ENCODE results near the gene RASGRP4. TPM values are rescaled to one million over a fixed set of nuclear protein-coding genes. Genes with fewer than 3 reads are reported as not detected.

Gene RASGRP4
- total and polyA plus RNA-seq, 4 donors = 1.2 to 2.0 (median 1.6) TPM

GRCh38 chr19:38381138-38381537 is 44.9 kb downstream of the RASGRP4 start:
- Histone ChIP-seq H3K36me3 (ENCODE audit: control insufficient read depth, insufficient read depth, low read length) (peaks cover 98% of the 10 kb centered on the region), H3K27ac (ENCODE audit: low read depth, low read length) (no peak overlapping the region), H3K4me3 (ENCODE audit: low read depth, low read length) (no peak overlapping the region), H3K9me3 (ENCODE audit: control insufficient read depth, insufficient read depth, low read length) (no peaks in the 10 kb centered on the region), H3K27me3 (ENCODE audit: control insufficient read depth, insufficient read depth, low read length) (peaks cover 14% of the 10 kb centered on the region), H3K4me1 (ENCODE audit: control insufficient read depth, insufficient read depth, low read length) (peaks cover 9% of the 10 kb centered on the region)
- WGBS (ENCODE audit: insufficient coverage) = 98% methylated on average over 8 of the region's 9 CpGs
- DNase-seq (ENCODE audit: low read depth in 4 of 6, low spot score in 6 of 6) = no peak

- H3K27me3 ChIP-seq (ENCODE audit: control insufficient read depth, insufficient read depth, low read length) = no peaks in the 10 kb centered on the region
- peaks cover 17% of the 10 kb centered on the region for H3K4me1 ChIP-seq (ENCODE audit: control insufficient read depth, insufficient read depth, low read length)
- H3K9me3 ChIP-seq (ENCODE audit: control insufficient read depth, insufficient read depth, low read length) = no peaks in the 10 kb centered on the region
- H3K4me3 ChIP-seq (ENCODE audit: low read depth, low read length) = no peak overlapping the region
- H3K27ac ChIP-seq (ENCODE audit: low read depth, low read length) = no peak overlapping the region
- WGBS (ENCODE audit: insufficient coverage) = 89% methylated on average over 7 of the region's 10 CpGs
- peaks cover 78% of the 10 kb centered on the region for H3K36me3 ChIP-seq (ENCODE audit: control insufficient read depth, insufficient read depth, low read length)
- DNase-seq (ENCODE audit: low read depth in 4 of 6, low spot score in 6 of 6) = no peak
Observed at GRCh38 chr19:38378866-38379265, 47.2 kb downstream of the RASGRP4 start.

GRCh38 chr19:38377052-38377451 is 49.0 kb downstream of the RASGRP4 start:
- H3K27ac ChIP-seq (ENCODE audit: low read depth, low read length) = no peak overlapping the region
- peaks cover 60% of the 10 kb centered on the region for H3K36me3 ChIP-seq (ENCODE audit: control insufficient read depth, insufficient read depth, low read length)
- 93% methylated on average over 3 of the region's 4 CpGs for WGBS (ENCODE audit: insufficient coverage)
- H3K27me3 ChIP-seq (ENCODE audit: control insufficient read depth, insufficient read depth, low read length) = no peaks in the 10 kb centered on the region
- H3K4me3 ChIP-seq (ENCODE audit: low read depth, low read length) = no peak overlapping the region
- no peaks in the 10 kb centered on the region for H3K9me3 ChIP-seq (ENCODE audit: control insufficient read depth, insufficient read depth, low read length)
- DNase-seq (ENCODE audit: low read depth in 4 of 6, low spot score in 6 of 6) = no peak
- peaks cover 21% of the 10 kb centered on the region for H3K4me1 ChIP-seq (ENCODE audit: control insufficient read depth, insufficient read depth, low read length)

- Histone ChIP-seq H3K4me1 (ENCODE audit: control insufficient read depth, insufficient read depth, low read length) (peaks cover 21% of the 10 kb centered on the region), H3K9me3 (ENCODE audit: control insufficient read depth, insufficient read depth, low read length) (no peaks in the 10 kb centered on the region), H3K27me3 (ENCODE audit: control insufficient read depth, insufficient read depth, low read length) (no peaks in the 10 kb centered on the region), H3K36me3 (ENCODE audit: control insufficient read depth, insufficient read depth, low read length) (peaks cover 56% of the 10 kb centered on the region), H3K4me3 (ENCODE audit: low read depth, low read length) (no peak overlapping the region), H3K27ac (ENCODE audit: low read depth, low read length) (no peak overlapping the region)
- no peak for DNase-seq (ENCODE audit: low read depth in 4 of 6, low spot score in 6 of 6)
- 92% methylated on average over 3 of the region's 3 CpGs for whole genome bisulfite sequencing (ENCODE audit: insufficient coverage)
Observed at GRCh38 chr19:38376576-38376975, 49.4 kb downstream of the RASGRP4 start.

DNA sequence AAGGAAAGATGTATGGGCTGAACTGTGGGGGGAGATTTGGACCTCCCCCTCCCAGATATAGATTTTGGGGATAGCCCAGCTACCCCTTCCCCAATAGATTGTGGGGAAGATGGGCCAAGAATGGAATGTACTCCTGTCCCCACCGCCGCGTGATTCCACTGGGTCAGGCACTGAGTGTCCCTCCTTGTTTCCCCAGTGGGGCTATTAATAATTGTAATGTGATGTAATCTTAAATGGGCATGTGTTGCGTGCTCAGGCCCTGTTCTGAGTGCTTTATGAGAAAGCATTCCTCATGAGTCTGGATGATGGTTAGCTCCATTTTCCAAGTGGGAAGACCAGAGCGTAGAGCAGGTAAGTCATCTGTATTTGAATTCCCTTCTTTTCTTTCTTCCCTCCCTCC is 50.3 kb downstream of the RASGRP4 start:
- H3K9me3 ChIP-seq (ENCODE audit: control insufficient read depth, insufficient read depth, low read length) = no peaks in the 10 kb centered on the region
- DNase-seq (ENCODE audit: low read depth in 4 of 6, low spot score in 6 of 6) = no peak
- WGBS (ENCODE audit: insufficient coverage) = no CpG with 5 or more reads among the region's 5 CpGs
- H3K4me3 ChIP-seq (ENCODE audit: low read depth, low read length) = peak overlapping the region; percentile 84
- H3K27me3 ChIP-seq (ENCODE audit: control insufficient read depth, insufficient read depth, low read length) = no peaks in the 10 kb centered on the region
- H3K4me1 ChIP-seq (ENCODE audit: control insufficient read depth, insufficient read depth, low read length) = peaks cover 21% of the 10 kb centered on the region
- H3K36me3 ChIP-seq (ENCODE audit: control insufficient read depth, insufficient read depth, low read length) = peaks cover 47% of the 10 kb centered on the region
- no peak overlapping the region for H3K27ac ChIP-seq (ENCODE audit: low read depth, low read length)

DNA sequence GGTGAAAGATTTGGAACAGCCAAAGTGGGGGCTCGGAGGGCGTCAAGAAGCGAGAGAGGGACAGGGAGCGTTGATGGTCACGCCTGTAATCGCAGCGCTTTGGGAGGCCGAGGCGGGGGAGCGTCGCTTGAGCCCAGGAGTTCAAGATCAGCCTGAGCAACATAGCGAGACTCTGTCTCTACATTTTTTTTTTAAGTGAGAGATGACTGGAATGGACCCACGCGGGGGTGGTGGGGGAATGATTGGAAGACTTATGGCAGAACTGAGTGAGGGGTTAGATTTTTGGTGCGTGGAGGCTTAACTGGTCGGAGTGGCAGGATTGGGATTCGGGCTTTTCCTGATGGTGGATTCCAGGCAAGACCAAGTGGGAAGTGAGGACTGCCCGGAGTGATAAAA is 50.9 kb downstream of the RASGRP4 start:
- WGBS (ENCODE audit: insufficient coverage) = 2% methylated on average over 18 of the region's 18 CpGs

DNA sequence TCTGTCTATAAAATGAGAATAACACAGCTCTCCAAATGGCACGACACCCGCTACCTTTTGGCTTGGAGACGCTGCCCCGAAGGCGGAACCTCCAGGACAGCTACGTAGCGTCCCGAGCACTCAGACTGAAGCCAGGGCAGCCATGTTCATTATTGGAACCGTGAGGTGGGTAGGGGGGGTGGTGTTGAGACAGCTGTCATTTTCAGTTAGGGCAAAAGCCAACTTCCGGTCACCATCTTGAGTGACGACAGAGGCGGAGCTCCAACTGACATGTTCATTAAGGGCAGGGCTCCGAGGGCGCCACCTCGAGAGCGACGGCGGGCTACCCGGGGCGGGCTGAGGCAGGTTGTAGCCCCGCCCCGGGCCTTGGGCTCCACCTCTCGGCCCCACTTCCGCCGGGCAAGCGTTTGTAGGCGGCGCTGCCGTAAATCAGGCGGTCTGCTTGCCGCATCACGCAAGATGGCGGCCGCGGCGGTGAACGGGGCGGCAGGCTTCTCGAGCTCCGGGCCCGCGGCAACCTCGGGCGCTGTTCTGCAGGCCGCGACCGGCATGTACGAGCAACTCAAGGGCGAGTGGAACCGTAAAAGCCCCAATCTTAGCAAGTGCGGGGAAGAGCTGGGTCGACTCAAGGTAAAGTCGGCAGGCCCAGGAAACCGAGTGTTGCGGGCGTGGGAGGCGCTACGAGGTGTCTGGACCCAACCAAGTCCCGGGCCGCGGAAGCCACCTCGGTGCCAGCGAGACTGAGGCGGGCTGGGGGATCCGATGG is 51.5 kb downstream of the RASGRP4 start, which contains the start of gene PSMD8:
PSMD8 (plus strand) TSS at position 240 of the 766 bp plus-strand sequence; CDS start at position 271, 31 bp downstream.
- Histone ChIP-seq H3K27me3 (ENCODE audit: control insufficient read depth, insufficient read depth, low read length) (no peaks in the 10 kb centered on the region), H3K36me3 (ENCODE audit: control insufficient read depth, insufficient read depth, low read length) (peaks cover 35% of the 10 kb centered on the region), H3K9me3 (ENCODE audit: control insufficient read depth, insufficient read depth, low read length) (no peaks in the 10 kb centered on the region), H3K4me3 (ENCODE audit: low read depth, low read length) (peak within 1 kb of the TSS; percentile 84), H3K27ac (ENCODE audit: low read depth, low read length) (peak within 1 kb of the TSS; percentile 94), H3K4me1 (ENCODE audit: control insufficient read depth, insufficient read depth, low read length) (peaks cover 21% of the 10 kb centered on the region)
- DNase-seq (ENCODE audit: low read depth in 4 of 6, low spot score in 6 of 6) = peak; percentile 94 to 100 (median 99)
- WGBS (ENCODE audit: insufficient coverage) = under 1% methylated on average over 65 of the region's 65 CpGs

More for the DNA sequence above, 50.9 kb downstream of the RASGRP4 start:
- H3K27me3 ChIP-seq (ENCODE audit: control insufficient read depth, insufficient read depth, low read length) = no peaks in the 10 kb centered on the region
- peaks cover 41% of the 10 kb centered on the region for H3K36me3 ChIP-seq (ENCODE audit: control insufficient read depth, insufficient read depth, low read length)
- H3K27ac ChIP-seq (ENCODE audit: low read depth, low read length) = peak overlapping the region; percentile 94
- H3K4me3 ChIP-seq (ENCODE audit: low read depth, low read length) = peak overlapping the region; percentile 84
- no peaks in the 10 kb centered on the region for H3K9me3 ChIP-seq (ENCODE audit: control insufficient read depth, insufficient read depth, low read length)
- no peak for DNase-seq (ENCODE audit: low read depth in 4 of 6, low spot score in 6 of 6)
- peaks cover 21% of the 10 kb centered on the region for H3K4me1 ChIP-seq (ENCODE audit: control insufficient read depth, insufficient read depth, low read length)

GRCh38 chr19:38373907-38374331 is 52.1 kb downstream of the RASGRP4 start:
- H3K4me1 ChIP-seq (ENCODE audit: control insufficient read depth, insufficient read depth, low read length) = peaks cover 21% of the 10 kb centered on the region
- peak overlapping the region; percentile 94 for H3K27ac ChIP-seq (ENCODE audit: low read depth, low read length)
- H3K9me3 ChIP-seq (ENCODE audit: control insufficient read depth, insufficient read depth, low read length) = no peaks in the 10 kb centered on the region
- WGBS (ENCODE audit: insufficient coverage) = 85% methylated on average over 4 of the region's 6 CpGs
- no peak for DNase-seq (ENCODE audit: low read depth in 4 of 6, low spot score in 6 of 6)
- no peaks in the 10 kb centered on the region for H3K27me3 ChIP-seq (ENCODE audit: control insufficient read depth, insufficient read depth, low read length)
- H3K4me3 ChIP-seq (ENCODE audit: low read depth, low read length) = peak overlapping the region; percentile 84
- H3K36me3 ChIP-seq (ENCODE audit: control insufficient read depth, insufficient read depth, low read length) = peaks cover 29% of the 10 kb centered on the region

DNA sequence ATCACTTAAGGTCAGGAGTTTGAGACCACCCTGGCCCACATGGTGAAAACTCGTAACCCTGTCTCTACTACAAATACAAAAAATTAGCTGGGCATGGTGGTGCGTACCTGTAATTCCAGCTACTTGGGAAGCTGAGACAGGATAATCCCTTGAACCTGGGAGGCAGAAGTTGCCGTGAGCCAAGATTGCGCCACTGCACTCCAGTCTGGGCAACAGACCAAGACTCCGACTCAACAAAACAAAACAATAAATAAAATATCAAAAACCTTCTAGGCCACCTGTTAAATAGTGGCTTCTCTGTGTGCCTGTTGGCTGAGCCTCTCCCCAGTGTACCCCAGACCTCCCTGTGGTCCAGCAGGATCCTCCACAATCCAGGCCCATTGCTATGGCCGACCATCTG is 54.9 kb downstream of the RASGRP4 start:
- H3K27me3 ChIP-seq (ENCODE audit: control insufficient read depth, insufficient read depth, low read length) = no peaks in the 10 kb centered on the region
- no peaks in the 10 kb centered on the region for H3K9me3 ChIP-seq (ENCODE audit: control insufficient read depth, insufficient read depth, low read length)
- peaks cover 2% of the 10 kb centered on the region for H3K36me3 ChIP-seq (ENCODE audit: control insufficient read depth, insufficient read depth, low read length)
- no peak for DNase-seq (ENCODE audit: low read depth in 4 of 6, low spot score in 6 of 6)
- WGBS (ENCODE audit: insufficient coverage) = 87% methylated on average over 5 of the region's 6 CpGs
- peaks cover 13% of the 10 kb centered on the region for H3K4me1 ChIP-seq (ENCODE audit: control insufficient read depth, insufficient read depth, low read length)
- no peak overlapping the region for H3K4me3 ChIP-seq (ENCODE audit: low read depth, low read length)
- H3K27ac ChIP-seq (ENCODE audit: low read depth, low read length) = no peak overlapping the region

GRCh38 chr19:38370299-38370698 is 55.7 kb downstream of the RASGRP4 start:
- H3K9me3 ChIP-seq (ENCODE audit: control insufficient read depth, insufficient read depth, low read length) = no peaks in the 10 kb centered on the region
- no peak overlapping the region for H3K27ac ChIP-seq (ENCODE audit: low read depth, low read length)
- WGBS (ENCODE audit: insufficient coverage) = 76% methylated on average over 12 of the region's 12 CpGs
- no peaks in the 10 kb centered on the region for H3K36me3 ChIP-seq (ENCODE audit: control insufficient read depth, insufficient read depth, low read length)
- peak in 1 of 6 donors; percentile 49 for DNase-seq (ENCODE audit: low read depth in 4 of 6, low spot score in 6 of 6)
- no peaks in the 10 kb centered on the region for H3K27me3 ChIP-seq (ENCODE audit: control insufficient read depth, insufficient read depth, low read length)
- H3K4me3 ChIP-seq (ENCODE audit: low read depth, low read length) = no peak overlapping the region
- peaks cover 5% of the 10 kb centered on the region for H3K4me1 ChIP-seq (ENCODE audit: control insufficient read depth, insufficient read depth, low read length)

Data from spinal cord (tissue), 10 donors.